RWPE2 (cell line): Measurements from ENCODE around the gene ZDHHC17.

Experiments
- ATAC-seq: fragments of 200-7000 bp; cut with Tn5 transposase; 3 replicates; pipeline ENCODE4 v1.9.1; 2021; ENCODE audit warnings: low read depth
- DNase-seq: peaks from one replicate; pipeline ENCODE4 v3.0.0-alpha.2; 2020; ENCODE audit warnings: low spot score
- H3K27ac ChIP-seq: fragments of 450-650 bp; 2 replicates; pipeline ENCODE4 v1.5.1; 2017; ENCODE audit warnings: mild to moderate bottlenecking; ENCODE audit not compliant: poor library complexity, severe bottlenecking
- H3K27me3 ChIP-seq: fragments of 250-450 bp; sonication (Bioruptor Pico); 2 replicates; pipeline ENCODE4 v1.5.1; 2021; ENCODE audit warnings: mild to moderate bottlenecking, moderate library complexity; ENCODE audit not compliant: insufficient read depth, poor library complexity, severe bottlenecking
- H3K36me3 ChIP-seq: fragments of 250-450 bp; sonication (Bioruptor Pico); 2 replicates; pipeline ENCODE4 v1.5.1; 2020; ENCODE audit warnings: low read depth, mild to moderate bottlenecking, moderate library complexity
- H3K4me1 ChIP-seq: fragments of 250-450 bp; sonication (Bioruptor Pico); 2 replicates; pipeline ENCODE4 v1.5.1; 2021; ENCODE audit warnings: mild to moderate bottlenecking, moderate library complexity; ENCODE audit not compliant: insufficient read depth, poor library complexity, severe bottlenecking
- H3K4me3 ChIP-seq: fragments of 250-450 bp; sonication (Bioruptor Pico); 2 replicates; pipeline ENCODE4 v1.5.1; 2021; ENCODE audit warnings: mild to moderate bottlenecking, moderate library complexity; ENCODE audit not compliant: severe bottlenecking
- H3K9me3 ChIP-seq: fragments of 250-450 bp; sonication (Bioruptor Pico); 2 replicates; pipeline ENCODE4 v1.5.1; 2021; ENCODE audit warnings: mild to moderate bottlenecking, moderate library complexity; ENCODE audit not compliant: severe bottlenecking
- TF ChIP-seq, protein P1 (sequence below): fragments of 450-650 bp; IDR thresholded peaks from one replicate; pipeline ENCODE4 v1.5.1; 2017; ENCODE audit warnings: mild to moderate bottlenecking, moderate library complexity; ENCODE audit not compliant: poor library complexity, severe bottlenecking

ZDHHC17 gene

DNA sequence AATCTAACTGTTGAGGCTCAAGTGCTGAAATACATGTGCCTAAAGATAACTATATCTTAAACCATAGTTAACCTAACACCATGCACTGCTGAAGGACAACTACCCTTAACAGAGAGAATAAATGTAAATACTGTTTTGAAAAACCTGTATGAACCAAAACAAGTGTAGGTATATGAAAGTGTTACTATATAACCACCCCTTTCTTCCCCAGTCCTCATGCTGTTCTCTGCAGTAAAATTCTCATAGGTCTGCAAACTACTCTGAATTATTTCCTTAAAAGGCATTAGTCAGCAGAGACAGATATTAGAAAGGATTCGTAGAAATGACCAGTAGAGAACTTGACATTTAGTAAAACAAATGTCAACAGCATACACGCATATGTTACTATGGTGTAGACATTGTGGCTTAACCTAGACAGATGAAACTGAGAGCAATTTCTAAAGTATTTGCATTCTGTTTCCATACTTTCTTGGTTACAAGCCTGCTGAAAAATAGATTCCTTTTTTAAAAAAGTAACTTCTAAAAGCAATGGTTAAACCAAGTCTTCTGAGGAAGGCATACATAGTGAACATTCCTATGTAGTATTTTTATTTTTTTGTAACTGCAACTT, 101.0 kb downstream of the ZDHHC17 start:
- Histone ChIP-seq H3K4me3 (no peak overlapping the region), H3K9me3 (no peaks in the 10 kb centered on the region), H3K27me3 (no peaks in the 10 kb centered on the region), H3K27ac (no peak overlapping the region), H3K4me1 (no peaks in the 10 kb centered on the region), H3K36me3 (peaks cover 11% of the 10 kb centered on the region; the same call in 1 of the 2 replicates)
- no peak for ATAC-seq
- DNase-seq = no peak
- TF ChIP-seq, protein P1, sequence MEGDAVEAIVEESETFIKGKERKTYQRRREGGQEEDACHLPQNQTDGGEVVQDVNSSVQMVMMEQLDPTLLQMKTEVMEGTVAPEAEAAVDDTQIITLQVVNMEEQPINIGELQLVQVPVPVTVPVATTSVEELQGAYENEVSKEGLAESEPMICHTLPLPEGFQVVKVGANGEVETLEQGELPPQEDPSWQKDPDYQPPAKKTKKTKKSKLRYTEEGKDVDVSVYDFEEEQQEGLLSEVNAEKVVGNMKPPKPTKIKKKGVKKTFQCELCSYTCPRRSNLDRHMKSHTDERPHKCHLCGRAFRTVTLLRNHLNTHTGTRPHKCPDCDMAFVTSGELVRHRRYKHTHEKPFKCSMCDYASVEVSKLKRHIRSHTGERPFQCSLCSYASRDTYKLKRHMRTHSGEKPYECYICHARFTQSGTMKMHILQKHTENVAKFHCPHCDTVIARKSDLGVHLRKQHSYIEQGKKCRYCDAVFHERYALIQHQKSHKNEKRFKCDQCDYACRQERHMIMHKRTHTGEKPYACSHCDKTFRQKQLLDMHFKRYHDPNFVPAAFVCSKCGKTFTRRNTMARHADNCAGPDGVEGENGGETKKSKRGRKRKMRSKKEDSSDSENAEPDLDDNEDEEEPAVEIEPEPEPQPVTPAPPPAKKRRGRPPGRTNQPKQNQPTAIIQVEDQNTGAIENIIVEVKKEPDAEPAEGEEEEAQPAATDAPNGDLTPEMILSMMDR = no peak

DNA sequence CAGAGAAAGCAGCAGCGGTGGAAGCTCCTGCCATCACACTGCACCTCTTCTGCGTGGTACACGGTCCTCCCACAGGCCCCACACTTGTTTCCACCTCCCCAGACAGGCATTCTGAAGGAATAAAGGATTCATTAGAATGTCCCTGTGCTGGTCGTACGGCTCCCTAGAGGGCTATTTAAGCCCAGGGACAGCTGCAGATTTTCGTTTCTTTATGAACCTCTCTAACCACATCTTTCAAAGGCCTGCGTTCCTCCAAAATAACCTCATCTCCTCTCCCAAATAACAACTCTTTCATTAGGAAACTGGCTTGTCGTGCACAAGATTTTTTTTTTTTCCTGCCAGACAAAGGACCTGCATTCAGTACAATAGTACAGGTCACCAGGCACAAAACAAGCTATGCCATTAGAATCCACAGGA, 102.2 kb downstream of the ZDHHC17 start:
- no peaks in the 10 kb centered on the region for H3K9me3 ChIP-seq
- no peak for ATAC-seq
- H3K27me3 ChIP-seq = no peaks in the 10 kb centered on the region
- H3K27ac ChIP-seq = no peak overlapping the region
- H3K4me3 ChIP-seq = no peak overlapping the region
- H3K36me3 ChIP-seq = peaks cover 6% of the 10 kb centered on the region; the same call in 1 of the 2 replicates
- DNase-seq = no peak
- TF ChIP-seq, protein P1 = no peak
- H3K4me1 ChIP-seq = no peaks in the 10 kb centered on the region

GRCh38 chr12:76866726-76867125, 102.8 kb downstream of the ZDHHC17 start:
- no peak for ATAC-seq
- no peak overlapping the region for H3K27ac ChIP-seq
- no peaks in the 10 kb centered on the region for H3K27me3 ChIP-seq
- no peak overlapping the region for H3K4me3 ChIP-seq
- H3K36me3 ChIP-seq = peaks cover 4% of the 10 kb centered on the region; the same call in 1 of the 2 replicates
- TF ChIP-seq, protein P1 = no peak
- no peaks in the 10 kb centered on the region for H3K9me3 ChIP-seq
- H3K4me1 ChIP-seq = no peaks in the 10 kb centered on the region
- DNase-seq = no peak

DNA sequence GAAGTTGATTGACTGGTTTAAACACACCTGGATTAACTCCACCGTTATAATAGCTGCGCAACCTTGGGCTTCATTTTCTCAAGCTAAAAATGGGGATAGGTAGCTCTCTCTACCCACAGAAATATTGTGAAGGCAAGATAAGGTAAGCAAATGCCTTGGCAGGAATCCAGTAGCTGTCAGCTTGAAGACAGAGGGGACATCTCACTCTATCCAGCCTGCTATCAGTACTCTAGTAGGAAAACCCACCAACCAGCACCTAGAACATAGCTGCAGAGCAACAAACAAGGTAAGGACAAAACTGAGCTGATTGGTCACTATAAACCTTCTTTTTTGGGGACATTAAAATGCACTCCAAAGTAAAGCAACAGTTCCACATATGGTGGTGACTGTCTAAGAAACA, 107.2 kb downstream of the ZDHHC17 start:
- no peaks in the 10 kb centered on the region for H3K9me3 ChIP-seq
- H3K27ac ChIP-seq = no peak overlapping the region
- no peaks in the 10 kb centered on the region for H3K4me1 ChIP-seq
- no peaks in the 10 kb centered on the region for H3K36me3 ChIP-seq
- no peaks in the 10 kb centered on the region for H3K27me3 ChIP-seq
- TF ChIP-seq, protein P1 = no peak
- ATAC-seq (no peak), DNase-seq (no peak)
- no peak overlapping the region for H3K4me3 ChIP-seq

DNA sequence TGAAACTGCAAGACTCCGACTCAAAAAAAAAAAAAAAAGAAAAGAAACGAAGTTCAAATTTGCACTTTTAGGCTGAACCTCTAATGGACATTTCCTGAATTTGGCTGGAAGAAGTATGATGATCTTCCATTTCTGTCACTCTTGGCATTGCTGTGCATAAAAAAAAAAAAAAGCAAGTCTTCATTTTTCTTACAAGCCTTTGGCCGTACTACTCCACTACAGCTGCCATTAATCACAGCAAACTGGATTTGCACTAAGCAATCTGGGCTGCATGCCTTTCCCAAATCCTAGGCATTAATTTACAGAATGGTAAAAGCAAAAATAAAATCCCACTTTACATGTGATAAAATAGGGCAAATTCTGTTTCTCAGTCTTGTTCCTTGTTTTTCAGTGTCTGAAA, 107.8 kb downstream of the ZDHHC17 start:
- no peak overlapping the region for H3K27ac ChIP-seq
- H3K27me3 ChIP-seq = no peaks in the 10 kb centered on the region
- TF ChIP-seq, protein P1 = no peak
- ATAC-seq (no peak), DNase-seq (no peak)
- H3K36me3 ChIP-seq = no peaks in the 10 kb centered on the region
- H3K9me3 ChIP-seq = no peaks in the 10 kb centered on the region
- no peak overlapping the region for H3K4me3 ChIP-seq
- H3K4me1 ChIP-seq = peaks cover 4% of the 10 kb centered on the region
